ENCODE measurements around the gene THAP2.

THAP2 gene

DNA sequence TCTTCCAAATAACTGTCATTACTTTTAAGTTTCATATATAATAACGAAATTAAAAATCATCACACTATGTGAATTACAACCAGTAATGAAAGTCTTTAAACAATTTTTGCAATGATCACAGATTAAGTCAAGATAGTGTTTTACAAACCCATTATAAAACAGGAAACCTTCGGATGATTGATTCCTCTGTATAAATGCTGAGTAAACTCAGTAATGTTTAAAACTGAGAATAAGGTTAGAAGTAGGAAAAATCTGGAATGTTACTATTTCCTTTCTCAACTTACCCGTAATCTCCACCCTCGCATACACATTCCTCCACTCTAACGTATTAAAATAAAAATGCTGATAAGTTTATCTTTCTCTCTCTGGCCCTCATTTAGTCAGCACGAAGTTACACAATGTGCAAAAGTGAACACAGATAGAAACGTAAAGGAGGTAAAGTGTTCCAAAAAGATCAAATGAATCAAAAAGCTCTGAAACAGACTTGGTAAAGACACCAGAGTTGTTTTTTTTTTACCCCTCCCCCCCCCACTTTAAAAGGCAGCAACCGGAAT is 2.0 kb upstream of the THAP2 start:
- peak overlapping the region; percentile 96 for H3K27ac ChIP-seq

DNA sequence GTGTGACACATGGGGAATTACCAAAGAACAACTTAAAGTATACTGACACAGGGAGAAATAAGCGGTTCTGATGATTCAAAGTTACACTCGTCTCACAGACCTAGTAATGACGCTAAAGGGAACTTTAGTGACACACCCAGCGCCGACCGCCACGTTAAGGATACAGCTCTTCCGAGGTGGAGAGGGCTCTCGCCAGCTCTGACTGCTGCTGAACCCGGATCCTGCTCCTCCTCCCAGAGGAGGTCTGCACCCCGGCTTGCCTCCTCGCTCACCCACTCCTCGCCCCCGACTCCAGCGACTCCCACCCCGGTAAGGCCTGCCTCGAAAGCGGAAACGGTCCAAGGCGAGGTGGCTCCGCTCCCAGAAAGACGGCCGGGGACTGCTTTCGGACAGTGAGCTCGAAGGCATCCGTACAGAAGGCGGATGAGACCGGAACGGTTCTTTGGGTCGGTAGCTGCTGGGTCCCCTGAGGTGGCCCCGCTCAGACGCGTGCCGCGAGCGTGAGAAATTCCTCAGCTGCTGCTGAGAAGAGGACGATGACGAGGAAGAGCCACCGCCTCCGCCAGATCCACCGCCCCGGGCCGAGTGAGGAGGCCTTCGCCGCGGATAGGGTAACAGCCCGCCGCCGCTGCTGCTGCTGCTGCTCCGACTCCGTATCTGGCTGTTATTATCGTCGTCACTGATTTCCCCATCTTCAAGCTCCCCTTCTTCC is 1.1 kb upstream of the THAP2 start:
- TF ChIP-seq, protein P1, sequence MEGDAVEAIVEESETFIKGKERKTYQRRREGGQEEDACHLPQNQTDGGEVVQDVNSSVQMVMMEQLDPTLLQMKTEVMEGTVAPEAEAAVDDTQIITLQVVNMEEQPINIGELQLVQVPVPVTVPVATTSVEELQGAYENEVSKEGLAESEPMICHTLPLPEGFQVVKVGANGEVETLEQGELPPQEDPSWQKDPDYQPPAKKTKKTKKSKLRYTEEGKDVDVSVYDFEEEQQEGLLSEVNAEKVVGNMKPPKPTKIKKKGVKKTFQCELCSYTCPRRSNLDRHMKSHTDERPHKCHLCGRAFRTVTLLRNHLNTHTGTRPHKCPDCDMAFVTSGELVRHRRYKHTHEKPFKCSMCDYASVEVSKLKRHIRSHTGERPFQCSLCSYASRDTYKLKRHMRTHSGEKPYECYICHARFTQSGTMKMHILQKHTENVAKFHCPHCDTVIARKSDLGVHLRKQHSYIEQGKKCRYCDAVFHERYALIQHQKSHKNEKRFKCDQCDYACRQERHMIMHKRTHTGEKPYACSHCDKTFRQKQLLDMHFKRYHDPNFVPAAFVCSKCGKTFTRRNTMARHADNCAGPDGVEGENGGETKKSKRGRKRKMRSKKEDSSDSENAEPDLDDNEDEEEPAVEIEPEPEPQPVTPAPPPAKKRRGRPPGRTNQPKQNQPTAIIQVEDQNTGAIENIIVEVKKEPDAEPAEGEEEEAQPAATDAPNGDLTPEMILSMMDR (IDR thresholded peaks at IDR 0.05) = no peak
- peaks cover 22% of the 10 kb centered on the region for H3K36me3 ChIP-seq
- no peaks in the 10 kb centered on the region for H3K9me3 ChIP-seq
- H3K27me3 ChIP-seq = no peaks in the 10 kb centered on the region
- peaks cover 25 to 34% of the 10 kb centered on the region in 2 experiments for H3K4me1 ChIP-seq (ENCODE audit: control insufficient read depth in 1 of 2, insufficient read depth in 1 of 2, low read depth in 1 of 2, low read length in 1 of 2)
- H3K27ac ChIP-seq = peak overlapping the region; percentile 96
- H3K4me3 ChIP-seq (ENCODE audit: low read depth in 1 of 2, low read length in 1 of 2) = peak overlapping the region; percentile 92 to 94

More for the DNA sequence above, 2.0 kb upstream of the THAP2 start:
- Histone ChIP-seq H3K4me1 (ENCODE audit: control insufficient read depth in 1 of 2, insufficient read depth in 1 of 2, low read depth in 1 of 2, low read length in 1 of 2) (peaks cover 25 to 34% of the 10 kb centered on the region in 2 experiments), H3K36me3 (peaks cover 30% of the 10 kb centered on the region), H3K27me3 (no peaks in the 10 kb centered on the region), H3K9me3 (no peaks in the 10 kb centered on the region), H3K4me3 (ENCODE audit: low read depth in 1 of 2, low read length in 1 of 2) (peak overlapping the region; percentile 92 to 94)
- TF ChIP-seq, protein P1 (IDR thresholded peaks at IDR 0.05) = no peak

DNA sequence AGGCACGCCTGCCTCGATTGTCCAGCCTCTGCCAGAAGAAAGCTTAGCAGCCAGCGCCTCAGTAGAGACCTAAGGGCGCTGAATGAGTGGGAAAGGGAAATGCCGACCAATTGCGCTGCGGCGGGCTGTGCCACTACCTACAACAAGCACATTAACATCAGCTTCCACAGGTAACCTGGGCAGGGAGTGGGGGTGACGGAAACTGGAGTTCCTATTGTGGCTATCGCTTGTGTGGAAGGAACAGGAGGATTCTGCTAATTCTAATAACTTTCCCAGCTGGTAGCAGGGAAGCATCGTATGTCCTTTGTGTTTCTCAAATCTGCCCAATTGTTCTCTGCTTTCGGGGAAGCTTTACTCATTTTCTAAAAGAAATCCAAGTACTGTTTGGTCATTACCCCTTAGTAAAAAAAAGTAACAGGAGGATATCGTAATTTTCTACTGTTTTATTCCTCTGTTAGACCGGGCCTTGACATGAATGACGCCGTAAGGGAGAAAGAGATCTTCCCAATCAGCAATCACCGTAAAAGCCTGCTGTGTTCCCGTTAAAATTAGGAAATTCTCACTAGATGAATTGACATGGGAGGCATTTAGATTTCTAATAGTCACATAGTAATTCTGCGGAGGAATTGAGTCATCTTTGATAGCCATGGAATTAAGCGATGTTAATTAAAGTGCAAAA is 449 bp downstream of the THAP2 start:
- H3K27ac ChIP-seq = peak overlapping the region; percentile 96
- no peaks in the 10 kb centered on the region for H3K9me3 ChIP-seq
- H3K4me3 ChIP-seq (ENCODE audit: low read depth in 1 of 2, low read length in 1 of 2) = peak overlapping the region; percentile 92 to 94
- H3K36me3 ChIP-seq = peaks cover 7% of the 10 kb centered on the region
- H3K27me3 ChIP-seq = no peaks in the 10 kb centered on the region
- H3K4me1 ChIP-seq (ENCODE audit: control insufficient read depth in 1 of 2, insufficient read depth in 1 of 2, low read depth in 1 of 2, low read length in 1 of 2) = peaks cover 25 to 34% of the 10 kb centered on the region in 2 experiments
- TF ChIP-seq, protein P1 (IDR thresholded peaks at IDR 0.05) = no peak

DNA sequence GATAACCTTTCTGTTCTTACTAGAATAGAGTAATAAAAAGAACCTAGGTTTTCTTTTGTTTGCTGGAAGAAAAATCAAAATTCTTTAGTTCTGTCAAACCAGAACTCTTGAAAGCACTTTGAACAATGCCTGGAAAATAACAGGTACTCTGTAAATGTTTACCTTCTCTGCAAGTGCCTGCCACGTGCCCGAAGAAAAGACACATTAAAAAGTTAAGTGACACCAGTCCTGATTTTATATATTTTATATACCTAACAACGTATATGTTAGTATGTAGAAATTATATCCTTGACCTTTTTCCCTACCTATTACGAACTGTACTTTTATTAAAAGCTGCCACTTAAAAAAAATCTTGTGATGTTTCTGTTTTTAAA is 976 bp downstream of the THAP2 start:
- Histone ChIP-seq H3K36me3 (peaks cover 2% of the 10 kb centered on the region), H3K27ac (peak overlapping the region; percentile 96), H3K4me3 (ENCODE audit: low read depth in 1 of 2, low read length in 1 of 2) (peak overlapping the region; percentile 92 to 94), H3K27me3 (no peaks in the 10 kb centered on the region), H3K4me1 (ENCODE audit: control insufficient read depth in 1 of 2, insufficient read depth in 1 of 2, low read depth in 1 of 2, low read length in 1 of 2) (peaks cover 25 to 34% of the 10 kb centered on the region in 2 experiments), H3K9me3 (no peaks in the 10 kb centered on the region)
- TF ChIP-seq, protein P1 (IDR thresholded peaks at IDR 0.05) = no peak

DNA sequence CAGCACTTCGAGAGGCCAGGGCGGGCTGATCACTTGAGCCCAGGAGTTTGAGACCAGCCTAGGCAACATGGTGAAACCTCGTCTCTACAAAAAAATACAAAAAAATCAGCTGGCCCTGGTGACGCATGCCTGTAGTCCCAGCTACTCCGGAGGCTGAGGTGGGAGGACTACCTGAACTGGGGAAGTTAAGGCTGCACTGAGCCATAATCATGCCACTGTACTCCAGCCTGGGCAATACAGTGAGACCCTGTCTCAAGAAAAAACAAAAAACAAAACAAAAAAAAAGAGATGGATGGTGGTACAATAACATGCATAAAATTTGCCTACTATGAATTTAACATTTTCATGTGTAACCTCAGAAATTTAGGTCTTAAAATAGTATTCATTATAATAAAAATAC is 2.2 kb downstream of the THAP2 start:
- Histone ChIP-seq H3K9me3 (no peaks in the 10 kb centered on the region), H3K4me3 (ENCODE audit: low read depth in 1 of 2, low read length in 1 of 2) (no peak overlapping the region), H3K4me1 (ENCODE audit: control insufficient read depth in 1 of 2, insufficient read depth in 1 of 2, low read depth in 1 of 2, low read length in 1 of 2) (peaks cover 25 to 29% of the 10 kb centered on the region in 2 experiments), H3K27me3 (no peaks in the 10 kb centered on the region), H3K36me3 (no peaks in the 10 kb centered on the region), H3K27ac (no peak overlapping the region)
- TF ChIP-seq, protein P1 (IDR thresholded peaks at IDR 0.05) = no peak
